SK-N-SH (cell line): ENCODE measurements around the gene NKD1. TPM values are rescaled to one million over a fixed set of nuclear protein-coding genes. Genes with fewer than 3 reads are reported as not detected.

Experiments used
- CTCF ChIA-PET: fragments of 300-600, 350-600 bp; formaldehyde crosslinking; extraction: SDS; loops from one replicate; lab custom pipeline; 2021; lab: Yijun Ruan, JAX
- POLR2A ChIA-PET: fragments of 350-600 bp; sonication (Branson Sonifier 250); formaldehyde crosslinking; extraction: SDS; loops from one replicate; lab custom pipeline; 2020; ENCODE audit warnings: antibody characterized with exemption, inconsistent platforms; lab: Yijun Ruan, JAX
- DNase-seq: peaks from one replicate; pipeline ENCODE4 v3.0.0; 2012
- H2AFZ ChIP-seq: fragments of 200-600 bp; sonication (generic); 2 replicates; pipeline ENCODE4 v1.8.1; 2016; ENCODE audit warnings: antibody characterized with exemption, mild to moderate bottlenecking, low read depth
- H3F3A ChIP-seq: fragments of 200-600 bp; sonication (generic); replicated peaks from 2 replicates; pipeline ENCODE3; 2016; ENCODE audit warnings: antibody characterized with exemption, mild to moderate bottlenecking; ENCODE audit not compliant: insufficient read depth
- H3K27ac ChIP-seq, 2 experiments: fragments of 200-500 bp in 1 of 2; fragments of 200-600 bp in 1 of 2; sonication (Bioruptor generic) in 1 of 2; sonication (generic), shearing (Covaris generic) in 1 of 2; 2 replicates each; pipeline versions ENCODE4 v1.5.1 to v1.6.1; 2014 to 2016; ENCODE audit warnings: low read depth in 2 of 2, inconsistent platforms in 1 of 2, low read length in 1 of 2, mild to moderate bottlenecking in 1 of 2, mixed read lengths in 1 of 2
- H3K27me3 ChIP-seq: fragments of 200-600 bp; sonication (generic), shearing (Covaris generic); 2 replicates; pipeline ENCODE4 v1.6.1; 2016; ENCODE audit warnings: mixed run types; ENCODE audit not compliant: insufficient read depth
- H3K36me3 ChIP-seq, 2 experiments: fragments of 200-500 bp in 1 of 2; fragments of 200-600 bp in 1 of 2; sonication (Bioruptor generic) in 1 of 2; sonication (generic) in 1 of 2; replicated peaks in 1 of 2; 2 replicates each; pipeline versions ENCODE3 to v1.5.1; 2014 to 2016; ENCODE audit warnings: low read length in 1 of 2, mild to moderate bottlenecking in 1 of 2; ENCODE audit not compliant: insufficient read depth in 2 of 2, control insufficient read depth in 1 of 2
- H3K4me1 ChIP-seq, 2 experiments: fragments of 200-500 bp in 1 of 2; fragments of 200-600 bp in 1 of 2; sonication (Bioruptor generic) in 1 of 2; sonication (generic), shearing (Covaris generic) in 1 of 2; 2 replicates each; pipeline versions ENCODE4 v1.5.1 to v1.6.1; 2014 to 2016; ENCODE audit warnings: low read depth in 1 of 2, low read length in 1 of 2, mixed run types in 1 of 2; ENCODE audit not compliant: insufficient read depth in 2 of 2, control insufficient read depth in 1 of 2
- H3K4me2 ChIP-seq: fragments of 200-600 bp; sonication (generic), shearing (Covaris generic); 2 replicates; pipeline ENCODE4 v1.6.1; 2017; ENCODE audit warnings: mixed run types
- H3K4me3 ChIP-seq, 2 experiments: fragments of 200-500 bp in 1 of 2; fragments of 200-600 bp in 1 of 2; sonication (Bioruptor generic) in 1 of 2; sonication (generic), shearing (Covaris generic) in 1 of 2; 2 replicates each; pipeline versions ENCODE4 v1.5.1 to v1.8.1; 2014 to 2016; ENCODE audit warnings: low read depth in 2 of 2, inconsistent platforms in 1 of 2, low read length in 1 of 2, mild to moderate bottlenecking in 1 of 2, mixed read lengths in 1 of 2, moderate library complexity in 1 of 2
- H3K79me2 ChIP-seq: fragments of 200-600 bp; sonication (generic); 2 replicates; pipeline ENCODE4 v1.8.1; 2017; ENCODE audit warnings: mild to moderate bottlenecking; ENCODE audit not compliant: insufficient read depth
- H3K9ac ChIP-seq: fragments of 200-600 bp; sonication (generic); 2 replicates; pipeline ENCODE4 v1.6.1; 2017; ENCODE audit warnings: mixed run types
- H3K9me2 ChIP-seq: fragments of 200-600 bp; sonication (generic); 2 replicates; pipeline ENCODE4 v1.6.1; 2017; ENCODE audit warnings: mixed run types
- H3K9me3 ChIP-seq: fragments of 200-600 bp; sonication (generic); 2 replicates; pipeline ENCODE4 v1.6.1; 2017; ENCODE audit warnings: mixed run types, mild to moderate bottlenecking, moderate library complexity
- H4K20me1 ChIP-seq: fragments of 200-600 bp; sonication (generic); 2 replicates; pipeline ENCODE4 v1.6.1; 2017; ENCODE audit warnings: mild to moderate bottlenecking, mixed run types; ENCODE audit not compliant: insufficient read depth
- CTCF ChIP-seq: fragments of 200-600 bp; sonication (generic); IDR thresholded peaks from 2 replicates; pipeline ENCODE4 v1.6.1; 2017; ENCODE audit warnings: antibody characterized with exemption, mild to moderate bottlenecking, moderate library complexity
- EZH2phosphoT487 ChIP-seq: fragments of 200-600 bp; sonication (generic); IDR thresholded peaks from 2 replicates; pipeline ENCODE4 v1.6.1; 2017; ENCODE audit warnings: low read depth, mixed run types, mild to moderate bottlenecking, antibody characterized with exemption, moderate library complexity, borderline replicate concordance
- FOXJ3 ChIP-seq: sonication (generic); formaldehyde crosslinking; IDR thresholded peaks from 2 replicates; pipeline ENCODE4 v1.5.1; 2020; ENCODE audit warnings: mild to moderate bottlenecking, missing genetic modification reagents
- FOXM1 ChIP-seq: IDR thresholded peaks from 2 replicates; pipeline ENCODE4 v1.4.0; 2012; ENCODE audit warnings: low read depth, mild to moderate bottlenecking
- GATA2 ChIP-seq: sonication (generic); formaldehyde crosslinking; IDR thresholded peaks from 2 replicates; pipeline ENCODE4 v1.5.0; 2020; ENCODE audit warnings: mild to moderate bottlenecking, missing genetic modification reagents
- IRF3 ChIP-seq: fragments of 150-350 bp; IDR thresholded peaks from 2 replicates; pipeline ENCODE4 v1.6.1; 2016; ENCODE audit warnings: mild to moderate bottlenecking, low read depth, low read length
- MAX ChIP-seq: IDR thresholded peaks from 2 replicates; pipeline ENCODE4 v1.4.0; 2012; ENCODE audit warnings: low read depth
- MEF2A ChIP-seq: IDR thresholded peaks from 2 replicates; pipeline ENCODE4 v1.4.0; 2012; ENCODE audit warnings: low read depth, borderline replicate concordance
- POLR2AphosphoS5 ChIP-seq: IDR thresholded peaks from 2 replicates; pipeline ENCODE4 v1.6.1; 2012; ENCODE audit warnings: low read depth, low read length
- RAD21 ChIP-seq: IDR thresholded peaks from 2 replicates; pipeline ENCODE4 v1.6.1; 2012; ENCODE audit warnings: mild to moderate bottlenecking, low read length
- RCOR1 ChIP-seq: fragments of 150-350 bp; IDR thresholded peaks from 2 replicates; pipeline ENCODE4 v1.6.1; 2017; ENCODE audit warnings: antibody characterized with exemption, low read length
- RXRA ChIP-seq: IDR thresholded peaks from 2 replicates; pipeline ENCODE4 v1.4.0; 2012; ENCODE audit warnings: low read depth, mild to moderate bottlenecking, borderline replicate concordance
- SMC3 ChIP-seq: IDR thresholded peaks from 2 replicates; pipeline ENCODE4 v1.6.1; 2012; ENCODE audit warnings: low read depth, low read length, improper control_type of control experiment
- TAF1 ChIP-seq: IDR thresholded peaks from 2 replicates; pipeline ENCODE4 v1.6.1; 2012; ENCODE audit warnings: low read depth, mild to moderate bottlenecking, low read length, moderate library complexity, borderline replicate concordance
- TCF12 ChIP-seq: IDR thresholded peaks from 2 replicates; pipeline ENCODE4 v1.4.0; 2012
- TEAD4 ChIP-seq: IDR thresholded peaks from 2 replicates; pipeline ENCODE4 v1.4.0; 2012; ENCODE audit warnings: mild to moderate bottlenecking, borderline replicate concordance; ENCODE audit not compliant: insufficient read depth
- USF2 ChIP-seq: fragments of 150-350 bp; IDR thresholded peaks from 2 replicates; pipeline ENCODE4 v1.6.1; 2017; ENCODE audit warnings: antibody characterized with exemption, low read length, low read depth, borderline replicate concordance
- WGBS: methylation state at CpG from one replicate; pipeline ENCODE4 v1.1.6; 2017; ENCODE audit warnings: low lambda C conversion rate; 5-methylcytosine and 5-hydroxymethylcytosine counted together
- polyA plus RNA-seq, 3 experiments: library from polyadenylated mRNA; depleted of rRNA; stranded (reverse); fragments of >200 nt; gene quantifications; 2 replicates each; pipeline ENCODE4 v1.2.3, GENCODE V29; 2012

The NKD1 gene
- polyA plus RNA-seq, 1 of the 3 experiments (the other 2 are of a cell fraction): 0.02 TPM

GRCh38 chr16:50678531-50678930, 130.3 kb downstream of the NKD1 start:
- Histone ChIP-seq H3K9ac (no peak overlapping the region), H3K9me3 (no peaks in the 10 kb centered on the region), H4K20me1 (no peaks in the 10 kb centered on the region), H3K36me3 (no peaks in the 10 kb centered on the region), H3K4me3 (no peak overlapping the region), H3K9me2 (no peaks in the 10 kb centered on the region), H2AFZ (no peak overlapping the region), H3F3A (no peaks in the 10 kb centered on the region), H3K4me2 (no peak overlapping the region), H3K27ac (no peak overlapping the region), H3K79me2 (no peaks in the 10 kb centered on the region), H3K4me1 (peaks cover 0 to 3% of the 10 kb centered on the region in 2 experiments; a peak in 1 of 4 replicates), H3K27me3 (no peaks in the 10 kb centered on the region)
- DNase-seq: no peak
- ChIA-PET CTCF (interaction anchor here (0.8 to 16.3 kb wide), 7 partner anchors 8 to 654 kb away, joined by 3 to 168 read pairs (median 4); partner anchors contain the start of gene CNEP1R1), POLR2A (no interaction called here)
- TF ChIP-seq MEF2A (no peak), GATA2 (CRISPR knock-in tag) (no peak), FOXM1 (no peak), TAF1 (no peak), RCOR1 (no peak), USF2 (no peak), IRF3 (no peak), EZH2phosphoT487 (no peak), FOXJ3 (no peak), CTCF (no peak), RXRA (no peak), MAX (no peak), SMC3 (no peak), TEAD4 (no peak), POLR2AphosphoS5 (no peak), RAD21 (no peak), TCF12 (no peak)
- 19% methylated on average over 3 of the region's 3 CpGs for WGBS
